Endothelial cell of umbilical vein (primary cell): ENCODE results near the gene CCDC167.

Experiments
- GATA2 ChIP-seq: IDR thresholded peaks from 2 replicates; pipeline ENCODE4 v1.7.0; 2011; ENCODE audit warnings: low read depth, mild to moderate bottlenecking, moderate library complexity, mixed read lengths, low read length; ENCODE audit not compliant: insufficient read length, insufficient read depth
- JUN ChIP-seq: IDR thresholded peaks from 2 replicates; pipeline ENCODE4 v1.6.1; 2011; ENCODE audit warnings: borderline replicate concordance, low read depth; ENCODE audit not compliant: insufficient read length, insufficient read depth
- POLR2A ChIP-seq: IDR thresholded peaks from 2 replicates; pipeline ENCODE4 v1.6.1; 2012; ENCODE audit warnings: low read depth, mild to moderate bottlenecking, control low read depth, low read length
- POLR2AphosphoS5 ChIP-seq: IDR thresholded peaks from 2 replicates; pipeline ENCODE4 v1.6.1; 2012; ENCODE audit warnings: low read depth, mild to moderate bottlenecking, control low read depth, low read length, moderate library complexity; ENCODE audit not compliant: insufficient read depth
- TF ChIP-seq, protein P1 (sequence below), 2 donors: IDR thresholded peaks; 1 replicate in 1 of 2; 2 replicates in 1 of 2; pipeline ENCODE4 v1.5.1; 2011; ENCODE audit warnings: low read length in 2 of 2, mild to moderate bottlenecking in 2 of 2, moderate library complexity in 2 of 2, control low read depth in 1 of 2, inconsistent platforms in 1 of 2, low read depth in 1 of 2; ENCODE audit not compliant: insufficient read depth in 1 of 2; ENCODE audit errors: extremely low read depth in 1 of 2
- TF ChIP-seq, protein P2 (sequence below): IDR thresholded peaks from 2 replicates; pipeline ENCODE4 v1.6.1; 2011; ENCODE audit not compliant: insufficient read depth, insufficient read length

DNA sequence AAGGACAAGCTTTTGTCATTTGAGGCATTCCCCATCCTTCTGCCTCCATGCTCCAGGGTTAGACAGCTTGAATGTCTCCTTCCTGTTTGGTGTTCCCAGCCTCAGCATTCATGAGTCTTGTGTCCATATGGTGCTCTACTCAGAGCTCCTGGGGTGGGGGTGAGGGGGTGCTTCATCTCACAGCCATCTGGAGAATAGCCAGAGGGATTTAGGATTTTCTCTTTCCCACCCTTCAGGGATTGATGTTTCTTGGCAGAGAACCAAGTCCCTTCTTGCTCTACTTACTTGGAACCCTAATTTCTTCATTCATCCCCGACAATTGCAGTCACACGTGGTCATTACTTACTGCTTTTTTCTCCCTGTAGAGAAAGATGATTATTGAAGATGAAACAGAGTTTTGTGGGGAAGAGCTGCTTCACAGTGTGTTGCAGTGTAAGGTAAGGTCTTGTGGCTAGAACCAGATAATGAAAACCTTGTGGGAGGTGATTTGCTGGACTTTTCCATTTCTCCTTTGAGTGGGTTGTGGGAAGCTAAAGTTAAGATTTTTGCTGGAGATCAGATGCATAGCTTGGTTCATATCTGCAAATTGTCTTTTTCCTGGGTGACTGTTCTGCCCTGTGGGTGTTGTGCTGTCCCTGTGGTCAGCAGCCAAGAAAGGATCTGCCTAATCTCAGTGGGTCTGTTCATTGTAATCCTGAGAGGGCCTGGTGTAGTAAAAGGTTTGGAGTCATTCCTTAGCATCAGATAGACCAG, 48.1 kb downstream of the CCDC167 start:
- TF ChIP-seq, protein P1, sequence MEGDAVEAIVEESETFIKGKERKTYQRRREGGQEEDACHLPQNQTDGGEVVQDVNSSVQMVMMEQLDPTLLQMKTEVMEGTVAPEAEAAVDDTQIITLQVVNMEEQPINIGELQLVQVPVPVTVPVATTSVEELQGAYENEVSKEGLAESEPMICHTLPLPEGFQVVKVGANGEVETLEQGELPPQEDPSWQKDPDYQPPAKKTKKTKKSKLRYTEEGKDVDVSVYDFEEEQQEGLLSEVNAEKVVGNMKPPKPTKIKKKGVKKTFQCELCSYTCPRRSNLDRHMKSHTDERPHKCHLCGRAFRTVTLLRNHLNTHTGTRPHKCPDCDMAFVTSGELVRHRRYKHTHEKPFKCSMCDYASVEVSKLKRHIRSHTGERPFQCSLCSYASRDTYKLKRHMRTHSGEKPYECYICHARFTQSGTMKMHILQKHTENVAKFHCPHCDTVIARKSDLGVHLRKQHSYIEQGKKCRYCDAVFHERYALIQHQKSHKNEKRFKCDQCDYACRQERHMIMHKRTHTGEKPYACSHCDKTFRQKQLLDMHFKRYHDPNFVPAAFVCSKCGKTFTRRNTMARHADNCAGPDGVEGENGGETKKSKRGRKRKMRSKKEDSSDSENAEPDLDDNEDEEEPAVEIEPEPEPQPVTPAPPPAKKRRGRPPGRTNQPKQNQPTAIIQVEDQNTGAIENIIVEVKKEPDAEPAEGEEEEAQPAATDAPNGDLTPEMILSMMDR (IDR thresholded peaks at IDR 0.05; ENCODE audit: extremely low read depth in 1 of 2, insufficient read depth in 1 of 2, low read depth in 1 of 2, low read length in 2 of 2), result no peak
- TF ChIP-seq POLR2AphosphoS5, result no peak
- TF ChIP-seq POLR2A, result no peak
- no peak for TF ChIP-seq JUN
- TF ChIP-seq, protein P2, sequence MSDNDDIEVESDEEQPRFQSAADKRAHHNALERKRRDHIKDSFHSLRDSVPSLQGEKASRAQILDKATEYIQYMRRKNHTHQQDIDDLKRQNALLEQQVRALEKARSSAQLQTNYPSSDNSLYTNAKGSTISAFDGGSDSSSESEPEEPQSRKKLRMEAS, result no peak
- no peak for TF ChIP-seq GATA2
